Activated gamma-delta T cell (primary cell): Measurements from ENCODE around the gene MECP2.

Experiments
- DNase-seq: peaks from one replicate; lab custom pipeline; 2025; lab: John Stamatoyannopoulos, UW

Gene MECP2

GRCh38 chrX:154061801-154062200 lies 35.7 kb downstream of the MECP2 start:
- no peak for DNase-seq

GRCh38 chrX:154059729-154060245 lies 37.7 kb downstream of the MECP2 start:
- no peak for DNase-seq

GRCh38 chrX:154059231-154059630 lies 38.3 kb downstream of the MECP2 start:
- no peak for DNase-seq

DNA sequence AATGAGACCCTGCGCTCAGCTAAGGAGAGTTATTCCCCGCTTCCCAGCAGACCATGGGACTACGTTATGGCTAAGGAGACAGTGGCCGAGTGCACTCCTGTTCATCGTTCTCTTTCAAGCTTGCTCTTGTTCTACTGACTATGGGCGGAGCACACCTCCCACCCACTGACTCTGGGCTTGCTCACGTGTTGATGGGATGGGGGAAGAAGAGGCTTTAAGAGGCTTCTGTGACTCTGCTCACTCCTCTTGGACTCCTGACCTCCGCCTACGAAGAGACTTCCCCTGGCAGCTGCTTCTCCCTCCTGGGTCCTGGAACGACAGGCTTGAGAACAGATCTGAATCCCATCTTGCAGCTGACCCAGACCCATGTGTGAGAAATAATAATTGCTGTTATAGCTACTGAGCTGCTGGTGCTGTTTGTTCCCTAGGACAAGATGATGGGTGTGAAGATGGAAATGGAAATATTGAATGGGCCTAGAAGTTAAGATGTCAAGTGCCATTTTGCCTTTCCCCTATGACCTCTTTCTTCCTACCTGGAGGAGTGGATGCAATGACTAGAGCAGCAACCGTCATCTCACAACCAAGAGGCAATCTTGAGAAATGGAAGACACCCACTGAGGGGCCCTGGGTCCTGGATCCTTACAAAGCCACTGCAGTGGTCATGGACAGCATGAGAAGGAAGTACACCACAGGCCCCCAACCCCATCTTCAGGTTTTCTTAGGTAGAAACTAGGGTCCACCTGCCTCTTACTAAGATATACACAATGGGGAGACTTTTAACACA lies 39.1 kb downstream of the MECP2 start:
- no peak for DNase-seq

- DNase-seq = no peak
These were observed 39.7 kb downstream of the MECP2 start for GRCh38 chrX:154057791-154058190.

- DNase-seq = no peak
These were observed 40.7 kb downstream of the MECP2 start for GRCh38 chrX:154056770-154057241.

- DNase-seq = no peak
These were observed 46.2 kb downstream of the MECP2 start for GRCh38 chrX:154051201-154051810.

GRCh38 chrX:154050113-154050495 lies 47.4 kb downstream of the MECP2 start:
- no peak for DNase-seq

DNA sequence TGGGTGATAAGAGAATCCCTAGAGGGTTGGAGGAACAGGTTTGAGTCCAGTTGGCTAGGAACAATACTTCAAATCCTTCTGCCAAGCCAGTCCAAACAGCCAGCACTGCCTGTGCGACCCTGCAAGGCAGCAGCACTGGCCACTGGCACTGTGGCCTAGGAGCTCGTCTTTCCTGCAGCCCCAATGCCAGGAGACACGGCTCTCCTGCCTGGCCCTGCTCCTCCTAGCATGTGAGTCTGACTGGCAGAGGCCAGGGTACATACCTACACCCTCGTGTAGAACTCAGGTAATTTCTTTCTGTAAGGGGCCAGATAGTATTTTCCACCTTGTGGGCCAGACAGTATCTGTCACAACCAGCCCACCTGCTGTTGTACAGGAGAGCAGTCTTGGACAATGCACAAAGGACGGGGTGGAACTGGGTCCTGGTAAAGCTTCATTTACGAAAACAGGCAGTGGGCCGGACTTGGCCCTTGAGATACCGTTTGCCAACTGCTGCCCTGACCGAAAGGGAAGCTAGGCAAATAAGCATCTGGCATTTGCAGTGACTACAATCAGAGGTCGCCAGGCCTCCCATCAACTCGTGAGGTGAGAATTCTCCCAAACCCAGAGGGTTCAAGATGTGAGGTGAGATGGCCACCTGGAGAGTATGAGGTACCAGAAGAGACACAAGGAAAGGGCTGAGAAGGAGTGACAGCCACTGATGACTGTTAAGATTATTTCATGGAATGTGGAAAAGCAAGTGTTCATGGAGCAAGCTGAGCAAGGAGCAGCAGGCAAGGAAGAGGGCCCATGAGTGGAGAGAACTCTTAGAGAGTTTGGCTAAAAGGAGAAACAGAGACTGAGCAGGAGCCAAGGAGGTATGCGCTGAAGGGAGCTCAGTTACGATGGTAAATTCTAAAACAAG lies 48.1 kb downstream of the MECP2 start:
- no peak for DNase-seq

DNA sequence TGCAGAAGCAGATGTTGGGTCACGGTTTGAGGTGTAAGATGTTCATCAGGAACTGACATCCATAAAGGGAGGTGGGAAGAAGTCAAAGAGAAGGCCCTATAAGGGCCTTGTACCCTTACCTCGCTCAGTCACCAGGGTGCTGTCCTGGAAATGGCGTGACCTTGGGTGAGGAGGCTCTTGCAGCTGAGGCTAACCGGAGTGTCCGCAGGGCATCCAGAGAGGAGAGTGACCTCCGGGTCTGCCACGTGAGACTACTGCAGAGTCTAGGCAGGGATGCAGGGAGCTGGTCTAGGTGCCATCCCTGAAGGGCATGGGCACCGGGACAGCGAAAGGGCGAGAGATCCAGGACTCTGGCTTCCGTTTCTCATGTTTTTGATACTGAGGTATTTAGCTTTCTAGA lies 49.1 kb downstream of the MECP2 start:
- DNase-seq = no peak

DNA sequence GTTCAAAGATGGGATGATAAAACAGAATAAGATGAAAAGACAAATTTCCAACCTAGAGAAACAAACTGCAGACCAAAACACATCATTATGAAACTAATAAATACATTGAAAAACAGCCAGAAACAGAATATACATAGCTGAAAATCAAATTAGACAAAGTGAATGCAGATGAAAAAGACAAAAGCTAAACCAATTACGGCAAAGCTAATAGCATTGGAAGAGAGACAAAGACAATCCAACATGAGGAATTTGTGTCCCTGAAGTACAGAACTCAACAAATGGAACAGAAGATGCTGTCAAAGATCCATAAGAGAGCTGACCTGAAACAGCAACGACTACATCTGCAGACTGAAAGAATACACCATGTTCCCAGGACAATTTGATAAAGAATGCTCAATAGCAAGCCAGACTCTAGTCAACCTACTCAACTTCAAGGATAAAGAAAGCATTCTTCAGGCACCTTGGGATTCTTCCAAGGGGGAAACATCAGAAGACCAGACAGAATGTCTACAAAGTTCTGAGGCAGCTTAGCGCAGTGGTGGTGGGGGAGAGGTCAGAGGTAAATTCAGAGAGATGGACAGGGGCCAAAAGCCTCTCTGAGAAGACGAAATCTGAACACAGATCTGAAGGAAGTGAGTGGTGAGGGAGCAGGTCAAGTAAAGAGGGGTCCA lies 50.4 kb downstream of the MECP2 start:
- DNase-seq = no peak

- no peak for DNase-seq
These were observed 51.3 kb downstream of the MECP2 start for GRCh38 chrX:154046031-154046781.

GRCh38 chrX:154044091-154044490 lies 53.4 kb downstream of the MECP2 start:
- no peak for DNase-seq

DNA sequence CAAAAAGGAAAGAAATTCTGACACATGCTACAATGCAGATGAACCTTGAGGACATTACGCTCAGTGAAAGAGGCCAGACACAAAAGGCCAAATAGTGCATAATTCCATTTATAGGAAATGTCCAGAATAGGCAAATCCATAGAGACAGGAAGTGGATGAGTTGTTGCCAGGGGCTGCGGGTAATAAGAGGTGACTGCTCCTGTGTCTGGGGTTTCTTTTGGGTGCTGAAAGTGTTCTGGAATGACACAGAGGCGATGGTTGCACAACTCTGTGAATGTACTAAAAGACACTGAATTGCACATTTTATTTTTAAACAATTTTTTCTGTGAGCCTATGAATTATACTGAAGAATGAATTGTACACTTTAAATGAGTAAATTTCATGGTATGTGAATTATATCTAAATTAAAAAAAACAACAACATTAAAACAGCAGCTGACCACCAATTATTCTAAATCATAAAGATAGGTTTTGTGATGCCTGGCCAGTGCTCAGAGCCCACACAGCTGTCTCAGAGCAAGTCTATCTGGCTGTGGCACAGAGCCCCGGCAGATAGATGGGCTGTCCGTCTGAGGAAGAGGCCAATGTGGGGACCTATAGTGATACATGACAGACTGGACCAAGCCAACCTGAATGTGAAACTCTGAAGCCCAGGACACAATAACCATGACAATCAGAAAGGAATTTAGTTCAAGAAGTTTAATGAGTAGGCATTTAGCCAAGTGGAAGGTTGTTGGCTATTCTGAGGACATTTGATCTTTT lies 54.3 kb downstream of the MECP2 start:
- DNase-seq = no peak

- no peak for DNase-seq
These were observed 56.7 kb downstream of the MECP2 start for GRCh38 chrX:154040863-154041262.

GRCh38 chrX:154040307-154040756 lies 57.2 kb downstream of the MECP2 start:
- DNase-seq = no peak

GRCh38 chrX:154039577-154039976 lies 57.9 kb downstream of the MECP2 start:
- no peak for DNase-seq

DNA sequence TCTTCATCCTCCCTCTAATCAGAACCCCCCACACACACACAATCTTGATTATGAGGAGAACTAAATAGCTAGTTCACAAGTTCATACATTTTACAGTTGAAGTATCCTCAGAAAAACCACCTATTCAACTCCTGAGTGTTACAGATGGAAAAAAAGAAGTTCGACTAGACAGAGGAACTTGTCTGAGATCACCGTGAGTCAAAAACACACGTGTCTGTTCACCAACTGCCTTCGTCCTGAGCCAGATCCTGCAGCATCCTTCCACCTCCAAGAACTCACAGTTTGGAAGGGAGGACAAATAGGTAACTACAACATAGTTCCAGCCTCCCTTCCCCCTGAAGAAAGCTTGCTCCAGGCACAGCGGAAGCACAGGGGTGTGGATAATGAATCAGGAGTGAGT lies 58.9 kb downstream of the MECP2 start:
- no peak for DNase-seq

GRCh38 chrX:154037754-154038153 lies 59.8 kb downstream of the MECP2 start:
- DNase-seq = no peak

DNA sequence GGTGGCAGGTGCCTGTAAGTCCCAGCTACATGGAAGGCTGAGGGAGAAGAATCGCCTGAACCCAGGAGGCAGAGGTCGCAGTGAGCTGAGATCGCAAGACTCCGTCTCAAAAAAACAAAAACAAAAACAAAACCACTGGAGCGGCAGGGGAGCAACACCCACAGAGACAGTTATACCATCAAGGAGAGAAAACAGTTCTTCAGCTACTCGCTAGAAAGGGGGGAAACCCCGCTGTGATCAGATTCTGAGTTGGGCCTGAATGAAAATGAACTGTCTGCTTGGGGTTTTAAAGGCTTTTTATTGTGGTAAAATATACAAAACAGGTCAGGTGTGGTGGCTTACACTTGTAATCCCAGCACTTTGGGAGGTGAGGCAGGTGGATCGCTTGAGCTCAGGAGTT lies 61.0 kb downstream of the MECP2 start:
- DNase-seq = no peak
